Measurements from ENCODE around the gene POC1A. TPM values are rescaled to one million over a fixed set of nuclear protein-coding genes. Genes with fewer than 3 reads are reported as not detected.

POC1A gene
- total RNA-seq, 1 experiment from 2014 or later = 29.0 TPM

DNA sequence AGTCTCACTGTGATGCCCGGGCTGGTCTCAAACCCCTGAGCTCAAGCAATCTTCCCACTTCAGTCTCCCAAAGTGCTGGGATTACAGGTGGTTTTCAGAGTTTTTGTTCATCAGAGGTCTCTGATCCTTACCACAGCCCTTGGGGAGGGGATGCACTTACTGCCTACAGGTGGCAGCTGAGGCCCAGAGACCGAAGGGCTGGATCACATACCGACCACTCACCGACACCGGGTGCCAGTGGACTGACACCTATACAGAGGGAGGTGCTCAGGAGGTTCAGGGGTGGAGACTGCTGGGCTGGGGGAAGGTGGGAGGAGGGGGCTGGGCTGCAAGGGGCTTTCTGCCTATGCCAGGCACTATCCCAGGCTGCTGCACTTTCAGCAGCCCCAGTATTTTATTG is 117.4 kb downstream of the POC1A start:
- Histone ChIP-seq H3K9ac (ENCODE audit: extremely low read depth, insufficient read length, low read length) (no peak overlapping the region), H4K8ac (replicated peaks; ENCODE audit: insufficient read length, low read depth, low read length) (no peak overlapping the region), H3K79me1 (ENCODE audit: insufficient read depth, low read depth, low read length, poor library complexity, severe bottlenecking) (no peaks in the 10 kb centered on the region), H2BK12ac (ENCODE audit: insufficient read length, low read depth, low read length) (no peak overlapping the region), H3K4me1 (ENCODE audit: insufficient read depth, low read length) (no peaks in the 10 kb centered on the region), H3K27me3 (ENCODE audit: insufficient read depth, low read length) (no peaks in the 10 kb centered on the region), H2BK120ac (ENCODE audit: low read depth, low read length, poor library complexity, severe bottlenecking) (no peak overlapping the region), H2BK20ac (ENCODE audit: low read depth, low read length, poor library complexity, severe bottlenecking) (no peak overlapping the region), H3K23me2 (ENCODE audit: insufficient read length, low read depth, low read length, poor library complexity, severe bottlenecking) (no peaks in the 10 kb centered on the region), H3K4ac (ENCODE audit: low read depth, low read length) (no peak overlapping the region), H4K20me1 (ENCODE audit: control insufficient read depth, insufficient read depth, insufficient read length) (no peaks in the 10 kb centered on the region), H2BK5ac (ENCODE audit: insufficient read length, low read length) (no peak overlapping the region), H4K5ac (ENCODE audit: insufficient read length, low read depth, low read length) (no peak overlapping the region), H3K14ac (ENCODE audit: insufficient read depth, low read length) (no peak overlapping the region), H3K79me2 (ENCODE audit: insufficient read depth, low read length) (no peaks in the 10 kb centered on the region), H4K91ac (ENCODE audit: insufficient read length, low read depth, low read length) (no peak overlapping the region), H2BK15ac (ENCODE audit: low read depth, low read length) (no peak overlapping the region), H3K4me2 (ENCODE audit: insufficient read depth, insufficient read length, low read length) (no peak overlapping the region), H3K18ac (ENCODE audit: insufficient read length, low read depth, low read length) (no peak overlapping the region), H3K9me3 (ENCODE audit: control insufficient read depth, low read depth, low read length) (no peaks in the 10 kb centered on the region), H2AK5ac (ENCODE audit: insufficient read length, low read length) (no peak overlapping the region), H3K23ac (ENCODE audit: insufficient read length, low read depth, low read length) (no peak overlapping the region), H2AFZ (ENCODE audit: low read length) (no peak overlapping the region), H3T11ph (ENCODE audit: low read length) (no peak overlapping the region), H3K27ac (ENCODE audit: insufficient read length, low read depth, low read length) (no peak overlapping the region), H3K56ac (ENCODE audit: insufficient read length, low read depth, low read length) (no peak overlapping the region)
- TF ChIP-seq CTCF (conservative IDR thresholded peaks at IDR 0.05) = peak; percentile 49; the same call in 2 of the 3 replicates
- peaks cover 0 to 14% of the 10 kb centered on the region in 2 experiments; a peak in 2 of 4 replicates for H3K4me1 Mint-ChIP-seq
- no peaks in the 10 kb centered on the region for H3K9me3 Mint-ChIP-seq
- H3K4me3 Mint-ChIP-seq = no peak overlapping the region
- no peaks in the 10 kb centered on the region for H3K27me3 Mint-ChIP-seq (ENCODE audit: low read depth)
- DNase-seq = peak; percentile 75
- no peaks in the 10 kb centered on the region for H3K36me3 Mint-ChIP-seq (ENCODE audit: insufficient read depth in 1 of 3, low read depth in 3 of 3)
- no peak overlapping the region for H3K27ac Mint-ChIP-seq
- no CpG with 5 or more reads among the region's 5 CpGs for WGBS (ENCODE audit: extremely low coverage, insufficient read length, low lambda C conversion rate)

Measured in H9 (cell line).